ENCODE measurements around the gene NPIPB6. TPM values are rescaled to one million over a fixed set of nuclear protein-coding genes. Genes with fewer than 3 reads are reported as not detected.
"Not testable (repeated sequence)": the region's sequence is repeated elsewhere in the genome, so short reads cannot be mapped to it uniquely, and the experiment has no call there.

Gene NPIPB6
- total RNA-seq = 2.0 and 2.1 TPM in 2 replicates

DNA sequence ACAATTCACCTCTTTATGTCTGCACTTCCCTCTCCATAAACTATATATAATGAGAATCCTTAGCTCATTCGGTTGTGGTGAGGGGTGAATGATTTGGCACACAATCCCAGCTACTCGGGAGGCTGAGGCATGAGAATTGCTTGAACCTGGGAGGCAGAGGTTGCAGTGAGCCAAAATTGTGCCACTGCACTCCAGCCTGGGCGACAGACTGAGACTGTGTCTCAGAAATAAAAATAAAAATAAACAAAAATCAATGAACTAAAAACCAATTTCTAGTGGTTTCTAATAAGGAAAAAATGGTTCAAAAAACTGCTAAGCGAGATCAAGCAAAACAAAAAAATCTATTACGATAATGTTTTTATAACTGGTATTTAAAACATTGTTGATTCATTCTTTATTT lies at the start of gene NPIPB6:
NPIPB6 (minus strand) TSS at position 101 of the 400 bp plus-strand sequence. CDS start 686 bp downstream, outside the sequence.
- intact Hi-C loops (cut with micrococcal nuclease) = not testable (repeated sequence)

DNA sequence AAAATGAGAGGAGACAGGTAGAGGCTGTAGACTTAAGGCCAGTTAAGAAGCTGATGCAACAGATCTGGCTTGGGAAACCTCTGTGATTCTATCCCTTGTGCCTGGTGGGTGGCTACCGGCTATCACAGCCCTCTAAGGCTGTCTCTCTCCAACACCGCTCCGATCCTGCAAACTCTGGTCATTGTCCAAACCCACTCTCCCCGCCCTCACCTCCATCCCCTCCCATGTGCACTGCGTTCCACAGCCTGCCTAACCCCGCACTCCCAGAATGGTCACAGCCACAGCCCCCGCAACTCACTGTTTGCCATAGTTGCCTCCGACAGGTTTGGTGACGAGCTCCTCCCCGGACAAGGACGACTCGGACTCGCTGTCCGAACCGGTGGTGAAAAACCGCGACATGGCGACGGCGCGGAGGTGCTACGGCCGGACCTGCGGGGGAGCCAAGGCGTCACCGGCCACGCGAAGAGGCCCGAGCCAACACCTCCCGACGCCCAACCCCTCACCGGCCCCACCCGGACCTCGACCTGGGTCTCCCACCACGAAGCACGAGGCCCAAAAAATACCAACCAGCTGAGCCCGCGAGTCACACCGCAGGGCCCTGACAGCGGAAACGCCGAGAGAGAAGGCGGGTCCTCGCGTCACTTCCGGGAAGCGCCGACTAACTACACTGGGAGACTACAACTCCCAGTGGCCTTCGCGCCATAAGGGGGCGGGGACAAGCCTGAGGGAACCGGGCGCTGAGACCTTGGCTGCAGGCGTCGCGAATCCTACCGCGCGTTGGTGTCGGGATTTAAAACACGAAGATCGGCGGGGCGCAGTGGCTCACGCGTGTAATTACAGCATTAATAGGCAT lies 40.1 kb upstream of the NPIPB6 start, which contains the start of gene EIF3CL:
EIF3CL (minus strand) TSS at position 622 of the 853 bp plus-strand sequence; CDS start at position 399, 223 bp downstream.
- intact Hi-C loops (cut with micrococcal nuclease) = not testable (repeated sequence)

DNA sequence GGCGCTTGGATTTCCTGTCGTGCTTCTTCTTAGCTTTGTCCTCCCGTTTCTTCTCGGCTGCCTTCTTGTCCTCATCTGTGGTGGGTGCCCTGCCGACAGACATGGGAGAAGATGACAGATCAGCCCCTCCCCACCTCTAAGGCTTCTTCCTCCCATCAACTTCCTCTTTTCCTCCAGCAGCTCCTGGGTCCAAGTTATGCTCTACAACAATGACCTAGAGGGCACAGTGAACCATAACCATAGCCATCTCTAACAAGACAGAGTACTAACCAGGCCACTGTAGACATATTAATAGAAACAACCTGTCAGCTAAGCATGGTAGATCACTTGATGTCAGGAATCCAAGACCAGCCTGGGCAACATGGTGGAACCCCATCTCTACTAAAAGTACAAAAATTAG lies 28.7 kb upstream of the NPIPB6 start:
- intact Hi-C loops (cut with micrococcal nuclease) = not testable (repeated sequence)

DNA sequence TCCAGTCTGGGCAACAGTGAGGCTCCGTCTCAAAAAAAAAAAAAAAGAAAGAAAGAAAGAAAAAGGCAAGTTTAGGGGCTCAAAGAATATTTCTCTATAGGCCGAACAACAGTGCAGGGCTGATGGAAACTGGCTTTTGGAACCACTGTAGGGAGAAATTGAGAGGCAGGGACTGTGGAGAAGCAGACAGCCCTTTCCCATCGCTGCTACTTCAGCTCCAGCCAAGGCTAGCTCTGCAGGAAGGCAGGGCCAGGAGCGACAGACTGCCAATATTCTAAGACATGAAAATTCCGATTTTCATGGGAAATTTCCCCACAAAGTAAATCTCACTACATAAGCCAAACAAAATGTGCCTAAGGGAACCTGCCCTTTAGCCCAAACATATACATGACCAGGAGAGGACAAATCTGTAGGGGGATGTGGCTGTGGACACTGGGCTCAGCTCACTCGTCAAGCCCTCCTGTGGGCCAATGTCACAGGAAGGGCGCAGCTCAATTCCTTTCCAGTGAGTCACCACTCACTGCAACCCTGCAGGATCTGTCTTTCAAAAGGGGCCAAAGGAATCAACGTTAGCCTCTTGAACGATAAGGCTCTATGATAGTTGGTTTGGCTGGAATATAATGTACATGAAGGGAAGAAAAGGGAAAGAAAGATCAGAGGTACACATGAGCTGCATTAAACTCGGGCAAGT lies 19.0 kb upstream of the NPIPB6 start:
- intact Hi-C loops (cut with micrococcal nuclease) = not testable (repeated sequence)

DNA sequence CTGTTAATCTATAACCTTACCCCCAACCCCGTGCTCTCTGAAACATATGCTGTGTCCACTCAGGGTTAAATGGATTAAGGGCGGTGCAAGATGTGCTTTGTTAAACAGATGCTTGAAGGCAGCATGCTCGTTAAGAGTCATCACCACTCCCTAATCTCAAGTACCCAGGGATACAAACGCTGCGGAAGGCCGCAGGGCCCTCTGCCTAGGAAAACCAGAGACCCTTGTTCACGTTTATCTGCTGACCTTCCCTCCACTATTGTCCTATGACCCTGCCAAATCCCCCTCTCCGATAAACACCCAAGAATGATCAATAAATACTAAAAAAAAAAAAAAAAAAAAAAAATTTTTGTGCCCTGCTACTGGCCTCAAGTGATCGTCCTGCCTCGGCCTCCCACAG lies 14.5 kb upstream of the NPIPB6 start:
- intact Hi-C loops (cut with micrococcal nuclease) = not testable (repeated sequence)

DNA sequence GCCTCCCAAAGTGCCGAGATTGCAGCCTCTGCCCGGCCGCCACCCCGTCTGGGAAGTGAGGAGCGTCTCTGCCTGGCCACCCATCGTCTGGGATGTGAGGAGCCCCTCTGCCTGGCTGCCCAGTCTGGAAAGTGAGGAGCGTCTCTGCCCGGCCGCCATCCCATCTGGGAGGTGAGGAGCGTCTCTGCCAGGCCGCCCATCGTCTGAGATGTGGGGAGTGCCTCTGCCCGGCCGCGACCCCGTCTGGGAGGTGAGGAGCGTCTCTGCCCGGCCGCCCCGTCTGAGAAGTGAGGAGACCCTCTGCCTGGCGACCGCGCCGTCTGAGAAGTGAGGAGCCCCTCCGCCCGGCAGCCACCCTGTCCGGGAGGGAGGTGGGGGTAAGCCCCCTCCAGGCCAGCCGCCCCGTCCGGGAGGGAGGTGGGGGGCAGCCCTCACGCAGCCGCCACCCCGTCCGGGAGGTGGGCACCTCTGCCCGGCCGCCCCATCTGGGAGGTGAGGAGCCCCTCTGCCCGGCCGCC lies 13.9 kb upstream of the NPIPB6 start:
- intact Hi-C loops (cut with micrococcal nuclease) = not testable (repeated sequence)

DNA sequence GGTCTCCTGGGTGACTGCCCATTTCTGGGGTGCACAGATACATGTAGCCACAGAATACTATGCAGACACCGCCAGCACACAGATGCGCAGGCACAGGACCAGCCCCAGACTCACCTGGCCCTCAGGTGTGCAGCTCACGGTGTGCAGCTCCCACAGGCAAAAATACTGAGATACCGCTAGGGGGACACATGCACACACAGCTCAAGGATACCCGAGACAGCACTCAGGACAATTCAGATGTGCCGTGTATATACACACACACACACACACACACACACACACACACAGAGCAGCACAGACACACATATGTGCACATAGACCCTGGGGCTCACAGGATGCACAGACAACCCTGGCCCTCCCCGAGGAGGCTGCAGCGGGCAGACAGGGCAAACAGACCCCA lies 11.8 kb upstream of the NPIPB6 start:
- intact Hi-C loops (cut with micrococcal nuclease) = not testable (repeated sequence)

DNA sequence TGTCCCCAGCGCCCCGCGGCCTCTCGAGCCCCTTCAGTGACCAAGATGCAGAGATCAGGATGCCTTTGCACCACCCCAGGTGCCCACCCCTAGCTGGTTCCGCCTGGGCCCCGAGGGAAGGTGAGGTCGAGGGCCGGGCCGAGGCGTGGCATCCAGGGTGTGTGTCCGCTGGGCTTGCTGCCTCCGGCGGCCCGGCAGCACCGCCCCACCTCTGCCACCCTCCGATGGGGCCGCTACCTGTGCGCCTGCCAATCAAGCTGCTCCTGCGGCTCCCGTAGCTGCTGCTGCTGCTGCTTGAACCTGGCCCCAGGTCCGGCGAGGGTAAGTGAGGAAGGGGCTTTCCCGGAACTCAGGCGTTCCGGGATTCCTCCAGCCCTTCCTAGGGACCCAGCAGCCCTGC lies 11.0 kb upstream of the NPIPB6 start:
- intact Hi-C loops (cut with micrococcal nuclease) = not testable (repeated sequence)

DNA sequence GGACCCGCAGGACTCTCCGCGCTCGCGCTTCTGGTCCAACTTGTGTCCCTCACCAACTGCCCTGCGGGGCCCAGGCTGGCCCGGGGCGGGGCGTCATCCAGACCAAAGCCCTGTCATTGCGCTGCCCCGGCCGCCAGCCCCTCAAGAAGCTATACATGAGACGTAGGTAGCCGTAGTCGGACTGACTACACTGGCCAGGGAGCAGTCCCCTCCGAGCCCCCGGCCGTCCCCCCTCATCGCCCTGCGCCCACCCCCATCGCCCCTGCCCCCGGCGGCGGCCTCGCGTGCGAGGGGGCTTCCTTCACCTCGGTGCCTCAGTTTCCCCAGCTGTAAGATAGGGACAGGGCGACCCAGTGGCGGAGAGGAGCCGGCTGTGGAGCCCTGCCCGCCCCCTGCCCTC lies 4.6 kb upstream of the NPIPB6 start:
- intact Hi-C loops (cut with micrococcal nuclease) = not testable (repeated sequence)

DNA sequence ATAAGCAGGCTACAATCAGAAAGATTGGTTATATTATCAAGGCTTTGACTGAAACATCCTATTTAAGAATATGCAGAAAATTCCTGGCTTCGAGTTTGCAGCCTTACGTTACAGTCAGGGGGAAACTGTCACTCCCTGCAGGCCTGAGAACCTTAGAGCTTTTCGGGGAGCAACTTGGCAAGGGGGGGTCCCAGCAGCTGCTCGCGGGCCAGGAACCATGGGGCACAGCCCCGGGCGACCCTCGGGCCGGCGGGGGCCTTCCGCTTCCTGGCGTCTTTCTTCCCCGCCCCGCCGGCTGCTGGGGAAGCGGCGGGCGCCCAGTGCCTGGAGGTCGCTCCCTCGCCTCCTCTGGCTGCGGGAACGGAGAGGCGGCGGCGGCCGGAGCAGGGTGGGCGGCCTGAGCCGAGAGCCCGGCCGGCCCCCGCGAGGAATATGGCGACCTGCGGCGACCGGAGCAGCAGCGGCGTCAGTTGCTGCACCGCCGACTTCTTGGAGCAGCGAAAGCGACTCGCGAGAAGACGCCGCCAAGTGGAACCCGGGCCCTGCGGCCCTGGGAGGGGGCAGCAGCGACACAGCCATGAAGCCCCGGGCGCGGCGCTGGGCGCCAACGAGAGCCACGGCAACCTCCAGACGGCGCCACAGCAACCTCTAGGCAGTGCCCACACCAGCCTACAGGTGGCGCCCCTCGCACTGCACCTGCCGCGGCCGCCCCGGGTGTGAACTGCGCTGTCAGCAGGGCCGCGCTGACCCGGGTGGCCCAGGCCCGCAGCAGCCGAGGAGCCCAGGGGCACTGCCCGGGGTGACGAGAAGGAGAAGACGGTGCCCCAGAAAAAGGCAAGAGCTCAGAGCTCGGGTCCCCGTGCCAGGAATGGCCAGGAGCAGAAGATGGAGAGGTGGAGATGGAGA lies 1.2 kb upstream of the NPIPB6 start:
- intact Hi-C loops (cut with micrococcal nuclease) = not testable (repeated sequence)

DNA sequence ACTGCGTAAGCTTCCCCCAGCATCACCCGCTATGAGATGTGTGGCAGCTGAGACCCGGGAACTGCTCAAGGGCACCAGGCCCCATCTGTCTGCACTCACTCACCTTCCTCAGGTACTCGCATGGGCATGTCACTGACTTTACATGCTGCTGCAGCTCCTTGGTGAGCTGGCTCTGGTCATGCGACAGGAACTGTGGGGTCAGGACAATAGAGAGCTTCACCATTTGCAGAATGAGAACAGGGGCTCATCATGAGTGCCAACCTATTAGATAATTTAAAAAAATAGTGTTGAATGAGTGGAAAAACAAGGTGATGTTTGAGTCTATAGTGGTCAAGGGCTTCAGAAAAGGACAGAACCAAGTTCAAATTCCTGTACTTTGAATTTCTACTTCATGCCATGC lies 708 bp downstream of the NPIPB6 start:
- intact Hi-C loops (cut with micrococcal nuclease) = not testable (repeated sequence)

DNA sequence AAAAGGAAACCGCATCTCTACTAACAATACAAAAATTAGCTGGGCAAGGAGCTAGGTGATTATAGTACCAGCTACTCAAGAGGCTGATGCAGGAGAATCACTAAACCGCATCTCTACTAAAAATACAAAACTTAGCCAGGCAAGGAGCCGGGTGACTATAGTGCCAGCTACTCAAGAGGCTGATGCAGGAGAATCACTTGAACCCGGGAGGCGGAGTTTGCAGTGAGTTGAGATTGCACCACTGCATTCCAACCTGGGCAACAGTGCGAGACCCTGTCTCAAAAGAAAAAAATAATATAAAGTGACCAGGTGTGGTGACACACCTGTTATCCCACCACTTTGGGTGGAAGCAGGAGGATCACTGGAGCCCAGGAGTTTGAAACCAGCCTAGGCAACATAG lies 25.1 kb downstream of the NPIPB6 start:
- intact Hi-C loops (cut with micrococcal nuclease) = not testable (repeated sequence)

DNA sequence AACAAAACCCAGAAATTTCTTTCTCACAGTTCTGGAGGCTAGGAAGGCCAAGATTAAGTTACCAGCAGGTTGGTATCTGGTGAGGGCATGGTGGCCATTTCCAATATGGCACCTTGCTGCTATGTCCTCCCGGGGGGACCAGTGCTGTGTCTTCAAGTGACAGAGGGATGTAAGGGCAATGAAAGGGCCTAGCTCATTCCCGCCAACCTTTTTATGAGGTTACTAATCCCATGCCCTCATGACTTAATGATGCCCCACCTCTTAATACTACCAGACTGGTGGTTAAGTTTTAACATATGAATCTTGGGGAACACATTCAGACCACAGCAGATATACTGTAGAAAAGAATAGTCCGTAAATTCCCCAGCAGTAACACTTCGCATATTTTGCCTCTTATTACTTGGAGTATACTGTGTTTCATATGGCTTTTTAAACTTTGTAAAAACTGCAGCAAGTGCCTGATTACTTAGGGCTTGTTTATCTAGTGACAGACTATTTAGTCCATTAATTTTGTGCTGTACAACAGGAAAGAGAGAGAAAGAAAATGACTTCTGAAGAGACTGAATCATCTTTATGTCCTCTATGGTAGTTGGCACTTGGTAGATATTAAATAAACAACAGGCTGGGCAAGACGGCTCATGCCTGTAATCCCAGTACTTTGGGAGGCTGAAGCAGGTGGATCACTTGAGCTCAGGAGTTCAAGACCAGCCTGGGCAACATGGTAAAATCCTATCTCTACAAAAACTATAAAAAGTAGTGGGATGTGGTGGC lies 26.2 kb downstream of the NPIPB6 start:
- intact Hi-C loops (cut with micrococcal nuclease) = not testable (repeated sequence)

DNA sequence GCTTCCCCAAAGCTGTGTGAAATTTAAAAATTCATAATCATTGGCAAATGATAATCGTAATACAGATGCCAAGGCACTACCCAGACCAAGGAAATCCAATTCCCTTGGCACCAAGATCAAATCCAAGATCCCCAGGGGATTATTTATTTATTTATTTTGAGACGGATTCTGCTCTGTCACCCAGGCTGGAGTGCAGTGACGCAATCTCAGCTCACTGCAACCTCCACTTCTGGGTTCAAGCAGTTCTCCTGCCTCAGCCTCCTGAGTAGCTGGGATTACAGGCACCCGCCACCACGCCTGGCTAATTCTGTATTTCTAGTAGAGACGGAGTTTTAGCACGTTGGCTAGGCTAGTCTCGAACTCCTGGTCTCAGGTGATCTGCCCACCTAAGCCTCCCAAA lies 27.6 kb downstream of the NPIPB6 start:
- intact Hi-C loops (cut with micrococcal nuclease) = not testable (repeated sequence)

DNA sequence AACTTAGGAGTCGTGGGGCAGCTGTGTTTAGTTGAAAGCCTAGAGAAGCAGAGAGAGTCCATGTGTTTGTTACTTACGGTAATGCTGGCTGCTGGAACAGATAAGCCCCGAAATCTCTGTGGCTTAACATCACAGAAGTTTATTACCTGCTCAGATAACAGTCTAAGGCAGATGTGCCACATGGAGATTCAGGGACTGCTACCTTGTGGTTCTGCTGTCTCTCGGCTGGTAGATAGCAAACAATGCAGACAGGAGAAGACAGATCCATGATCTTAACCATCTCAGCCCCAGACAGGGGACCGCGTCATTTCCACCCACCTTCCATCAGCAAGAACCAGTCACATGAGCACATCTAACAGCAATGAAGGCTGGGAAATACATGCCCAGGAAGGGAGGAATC lies 30.7 kb downstream of the NPIPB6 start:
- intact Hi-C loops (cut with micrococcal nuclease) = not testable (repeated sequence)

DNA sequence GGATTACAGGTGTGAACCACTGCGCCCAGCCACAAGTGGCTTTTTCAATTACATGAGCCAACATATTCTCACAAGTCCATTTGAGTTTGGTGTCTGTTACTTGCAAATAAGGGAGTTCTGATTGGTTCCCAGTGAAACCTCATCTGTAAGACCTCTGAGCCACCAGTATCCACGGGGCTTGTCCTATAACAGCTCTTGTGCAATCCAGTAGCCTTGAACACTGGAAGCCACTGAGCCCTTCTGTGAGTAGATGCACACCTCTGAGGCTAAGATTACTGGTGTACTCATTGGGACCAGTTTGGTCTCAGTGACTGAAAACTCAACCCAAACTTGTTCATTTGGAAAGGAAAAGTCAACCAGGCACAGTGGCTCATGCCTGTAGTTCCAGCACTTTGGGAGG lies 32.3 kb downstream of the NPIPB6 start:
- intact Hi-C loops (cut with micrococcal nuclease) = not testable (repeated sequence)

DNA sequence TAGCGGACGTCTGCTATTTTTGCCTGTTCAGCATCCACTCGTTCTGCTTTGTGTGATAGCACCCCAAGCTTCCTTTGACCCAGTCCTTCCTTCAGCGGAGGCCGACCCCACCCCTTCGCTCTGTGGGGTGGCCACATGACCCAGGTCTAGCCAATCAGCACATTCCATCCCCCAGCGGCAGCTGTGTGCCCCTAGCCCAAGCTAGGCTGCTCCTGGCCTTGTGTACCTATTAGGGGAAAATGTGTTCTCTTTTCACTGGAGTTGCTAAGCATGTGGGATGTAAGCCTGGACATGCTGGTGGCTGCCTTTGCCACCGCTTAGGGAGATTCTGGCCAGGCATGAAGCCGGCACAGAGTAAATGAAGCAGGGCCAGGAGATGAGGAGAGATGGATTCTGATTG lies 33.1 kb downstream of the NPIPB6 start:
- intact Hi-C loops (cut with micrococcal nuclease) = not testable (repeated sequence)

DNA sequence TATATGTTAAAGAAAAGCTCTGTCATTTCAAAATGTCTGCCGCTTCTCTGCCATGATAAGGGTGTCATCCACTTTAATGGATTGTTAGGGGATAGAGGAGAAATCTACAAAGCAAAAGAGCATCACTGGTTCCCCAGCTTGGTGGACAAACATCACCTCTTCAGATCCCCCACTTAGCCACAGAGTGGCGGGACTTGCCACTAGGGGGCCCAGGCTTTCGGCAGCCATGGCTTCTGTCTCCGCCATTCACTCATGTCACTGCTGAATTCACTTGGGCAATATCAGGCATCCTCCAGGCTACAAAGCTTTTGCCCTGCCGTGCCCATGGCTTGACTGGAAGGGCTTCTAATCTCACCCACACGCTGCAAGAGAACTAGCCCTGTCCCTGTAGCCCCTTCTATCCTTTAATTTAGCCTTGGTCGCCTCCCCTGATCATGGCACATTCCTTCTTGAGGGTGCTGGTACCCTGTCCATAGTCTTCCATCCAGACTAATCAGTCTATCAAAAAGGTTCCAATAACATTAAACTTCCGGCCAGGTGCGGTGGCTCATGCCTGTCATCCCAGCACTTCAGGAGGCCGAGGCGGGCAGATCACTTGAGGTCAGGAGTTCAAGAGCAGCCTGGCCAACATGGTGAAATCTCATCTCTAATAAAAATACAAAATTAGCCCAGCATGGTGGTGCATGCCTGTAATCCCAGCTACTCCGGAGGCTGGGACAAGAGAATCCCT lies 36.3 kb downstream of the NPIPB6 start:
- intact Hi-C loops (cut with micrococcal nuclease) = no loop called here

DNA sequence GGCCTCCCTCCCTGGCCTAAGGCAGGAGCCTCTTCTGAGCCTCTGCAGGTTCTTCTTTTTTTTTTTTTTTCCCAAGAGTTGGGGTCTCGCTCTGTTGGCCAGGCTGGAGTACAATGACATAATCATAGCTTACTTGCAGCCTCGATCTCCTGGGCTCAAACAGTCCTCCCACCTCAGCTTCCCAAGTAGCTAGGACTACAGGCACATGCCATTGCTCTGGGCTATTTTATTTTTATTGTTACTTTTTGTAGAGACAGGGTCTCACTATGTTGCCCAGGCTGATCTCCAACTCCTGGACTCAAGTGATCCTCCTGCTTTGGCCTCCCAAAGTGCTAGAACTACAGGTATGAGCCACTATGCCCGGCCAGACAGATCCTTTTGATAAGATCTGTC lies 38.4 kb downstream of the NPIPB6 start:
- intact Hi-C loops (cut with micrococcal nuclease) = no loop called here

Data from T-helper 2 cell treated with Interferon-gamma antibody and Interleukin-4, amounts not matched to agents 100 ng/mL and 5 ng/mL, for 36 hours (primary cell).